Naive B cell (primary cell): ENCODE measurements around the gene FAM171A2. TPM values are rescaled to one million over a fixed set of nuclear protein-coding genes. Genes with fewer than 3 reads are reported as not detected.
"Not testable (repeated sequence)": the region's sequence is repeated elsewhere in the genome, so short reads cannot be mapped to it uniquely, and the experiment has no call there.

Source experiments
- ATAC-seq, 2 donors: fragments of 150-1000 bp; cut with Tn5 transposase; 2 replicates each; pipeline ENCODE4 v1.10.0; 2021; ENCODE audit warnings: low read depth in 2 of 2, mild to moderate bottlenecking in 2 of 2, moderate library complexity in 2 of 2
- DNase-seq: peaks from one replicate; pipeline ENCODE4 v3.0.0; 2022
- H3K27ac Mint-ChIP-seq, 6 donors: one replicate each; pipeline ENCODE4 v1.8.0; 2020 to 2022; ENCODE audit warnings: mild to moderate bottlenecking in 6 of 6, mixed read lengths in 6 of 6, moderate library complexity in 5 of 6, inconsistent platforms in 2 of 6
- H3K27me3 Mint-ChIP-seq, 3 donors: one replicate each; pipeline ENCODE4 v1.8.0; 2021 to 2022; ENCODE audit warnings: mixed read lengths in 3 of 3, mild to moderate bottlenecking in 1 of 3
- H3K36me3 Mint-ChIP-seq, 2 donors: one replicate each; pipeline ENCODE4 v1.8.0; 2020 to 2022; ENCODE audit warnings: mixed read lengths in 2 of 2, inconsistent platforms in 1 of 2, mild to moderate bottlenecking in 1 of 2
- H3K4me1 Mint-ChIP-seq, 3 donors: one replicate each; pipeline ENCODE4 v1.8.0; 2020 to 2022; ENCODE audit warnings: mixed read lengths in 3 of 3, inconsistent platforms in 1 of 3, mild to moderate bottlenecking in 1 of 3, moderate library complexity in 1 of 3
- H3K4me3 Mint-ChIP-seq, 8 donors: one replicate each; pipeline ENCODE4 v1.8.0; 2020 to 2022; ENCODE audit warnings: mild to moderate bottlenecking in 8 of 8, mixed read lengths in 8 of 8, moderate library complexity in 8 of 8, inconsistent platforms in 2 of 8
- H3K9me3 Mint-ChIP-seq, 7 donors: one replicate each; pipeline ENCODE4 v1.8.0; 2020 to 2022; ENCODE audit warnings: mixed read lengths in 7 of 7, mild to moderate bottlenecking in 5 of 7, inconsistent platforms in 2 of 7, moderate library complexity in 1 of 7
- polyA plus RNA-seq, 6 donors: library from polyadenylated mRNA; unstranded; fragments of 300-500 nt; fragmentation: Illumina TruSeq; gene quantifications; one replicate each; pipeline ENCODE4 v1.2.3, GENCODE V29; 2021; ENCODE audit warnings: low read depth in 6 of 6

FAM171A2 gene
- polyA plus RNA-seq, 6 donors from 2014 or later = 0.21 to 0.29 TPM; not detected in 4

GRCh38 chr17:44353672-44354331, 9.9 kb downstream of the FAM171A2 start:
- ATAC-seq (peak; percentile 13 to 19), DNase-seq (no peak)
- Mint-ChIP-seq H3K36me3 (no peaks in the 10 kb centered on the region), H3K9me3 (no peaks in the 10 kb centered on the region), H3K4me3 (peak overlapping the region in 7 of 8 donors; percentile 47 to 77 (median 59)), H3K27ac (no peak overlapping the region), H3K27me3 (peaks cover 0 to 13% (median 0%) of the 10 kb centered on the region in 3 donors), H3K4me1 (peaks cover 16 to 27% (median 23%) of the 10 kb centered on the region in 3 donors)

GRCh38 chr17:44352828-44353671, 10.6 kb downstream of the FAM171A2 start:
- no peak overlapping the region for H3K27ac Mint-ChIP-seq
- no peaks in the 10 kb centered on the region for H3K36me3 Mint-ChIP-seq
- H3K4me1 Mint-ChIP-seq = peaks cover 21 to 33% (median 26%) of the 10 kb centered on the region in 3 donors
- DNase-seq (no peak), ATAC-seq (no peak)
- peak overlapping the region; percentile 54 to 90 (median 76) for H3K4me3 Mint-ChIP-seq
- H3K9me3 Mint-ChIP-seq = no peaks in the 10 kb centered on the region
- H3K27me3 Mint-ChIP-seq = peaks cover 0 to 13% (median 0%) of the 10 kb centered on the region in 3 donors

DNA sequence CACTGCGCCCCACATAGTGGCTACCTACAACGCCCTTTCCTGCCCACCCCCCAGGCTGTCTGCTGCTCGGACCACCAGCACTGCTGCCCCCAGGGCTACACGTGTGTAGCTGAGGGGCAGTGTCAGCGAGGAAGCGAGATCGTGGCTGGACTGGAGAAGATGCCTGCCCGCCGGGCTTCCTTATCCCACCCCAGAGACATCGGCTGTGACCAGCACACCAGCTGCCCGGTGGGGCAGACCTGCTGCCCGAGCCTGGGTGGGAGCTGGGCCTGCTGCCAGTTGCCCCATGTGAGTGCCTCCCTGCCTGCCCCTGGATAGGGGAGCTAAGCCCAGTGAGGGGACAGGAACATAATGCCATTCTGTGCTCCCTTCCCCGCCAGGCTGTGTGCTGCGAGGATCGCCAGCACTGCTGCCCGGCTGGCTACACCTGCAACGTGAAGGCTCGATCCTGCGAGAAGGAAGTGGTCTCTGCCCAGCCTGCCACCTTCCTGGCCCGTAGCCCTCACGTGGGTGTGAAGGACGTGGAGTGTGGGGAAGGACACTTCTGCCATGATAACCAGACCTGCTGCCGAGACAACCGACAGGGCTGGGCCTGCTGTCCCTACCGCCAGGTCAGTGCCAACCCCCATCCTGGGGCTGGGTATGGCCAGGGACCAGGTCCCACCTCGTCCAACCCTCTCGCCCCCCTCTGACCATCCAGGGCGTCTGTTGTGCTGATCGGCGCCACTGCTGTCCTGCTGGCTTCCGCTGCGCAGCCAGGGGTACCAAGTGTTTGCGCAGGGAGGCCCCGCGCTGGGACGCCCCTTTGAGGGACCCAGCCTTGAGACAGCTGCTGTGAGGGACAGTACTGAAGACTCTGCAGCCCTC, 11.5 kb downstream of the FAM171A2 start:
- DNase-seq = no peak
- peak overlapping the region in 6 of 8 donors; percentile 15 to 77 (median 66) for H3K4me3 Mint-ChIP-seq

DNA sequence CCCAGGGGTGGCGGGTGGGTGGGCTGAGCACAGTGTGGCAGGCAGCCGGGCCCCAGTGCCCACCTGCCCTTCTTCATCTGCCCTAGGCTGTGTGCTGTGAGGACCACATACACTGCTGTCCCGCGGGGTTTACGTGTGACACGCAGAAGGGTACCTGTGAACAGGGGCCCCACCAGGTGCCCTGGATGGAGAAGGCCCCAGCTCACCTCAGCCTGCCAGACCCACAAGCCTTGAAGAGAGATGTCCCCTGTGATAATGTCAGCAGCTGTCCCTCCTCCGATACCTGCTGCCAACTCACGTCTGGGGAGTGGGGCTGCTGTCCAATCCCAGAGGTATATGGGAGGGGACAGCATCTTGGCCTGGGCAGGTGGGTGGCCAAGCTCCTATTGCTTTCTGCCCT, 12.2 kb downstream of the FAM171A2 start:
- DNase-seq (no peak), ATAC-seq (no peak)
- Mint-ChIP-seq H3K36me3 (no peaks in the 10 kb centered on the region), H3K27me3 (peaks cover 0 to 13% (median 0%) of the 10 kb centered on the region in 3 donors), H3K4me1 (peaks cover 30 to 47% (median 41%) of the 10 kb centered on the region in 3 donors), H3K9me3 (no peaks in the 10 kb centered on the region), H3K4me3 (no peak overlapping the region), H3K27ac (no peak overlapping the region)

More for the DNA sequence above, 11.5 kb downstream of the FAM171A2 start:
- Mint-ChIP-seq H3K27ac (no peak overlapping the region), H3K4me1 (peaks cover 26 to 39% (median 33%) of the 10 kb centered on the region in 3 donors), H3K36me3 (no peaks in the 10 kb centered on the region), H3K27me3 (peaks cover 0 to 13% (median 0%) of the 10 kb centered on the region in 3 donors), H3K9me3 (no peaks in the 10 kb centered on the region)
- no peak for ATAC-seq

DNA sequence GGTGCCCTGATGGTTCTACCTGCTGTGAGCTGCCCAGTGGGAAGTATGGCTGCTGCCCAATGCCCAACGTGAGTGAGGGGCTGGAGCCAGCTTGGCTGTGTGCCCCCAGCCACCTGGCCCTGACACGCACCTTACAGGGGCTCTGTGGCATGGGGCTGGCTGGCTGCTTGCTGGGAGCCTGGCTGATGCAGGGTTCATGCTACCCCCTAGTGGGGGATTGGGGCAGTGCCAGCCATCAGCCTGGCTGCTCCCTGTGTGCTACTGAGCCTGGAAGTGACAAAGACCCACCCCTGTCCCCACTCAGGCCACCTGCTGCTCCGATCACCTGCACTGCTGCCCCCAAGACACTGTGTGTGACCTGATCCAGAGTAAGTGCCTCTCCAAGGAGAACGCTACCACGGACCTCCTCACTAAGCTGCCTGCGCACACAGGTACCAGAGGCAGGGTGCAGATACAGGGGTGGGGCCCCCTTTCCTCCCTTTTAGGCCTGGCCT, 12.9 kb downstream of the FAM171A2 start:
- peaks cover 0 to 13% (median 0%) of the 10 kb centered on the region in 3 donors for H3K27me3 Mint-ChIP-seq
- peak overlapping the region in 5 of 6 donors; percentile 51 to 90 (median 70) for H3K27ac Mint-ChIP-seq
- DNase-seq (peak; percentile 71), ATAC-seq (peak; percentile 28 to 45)
- H3K9me3 Mint-ChIP-seq = no peaks in the 10 kb centered on the region
- peak overlapping the region in 1 of 8 donors; percentile 72 for H3K4me3 Mint-ChIP-seq
- H3K36me3 Mint-ChIP-seq = no peaks in the 10 kb centered on the region
- peaks cover 36 to 53% (median 47%) of the 10 kb centered on the region in 3 donors for H3K4me1 Mint-ChIP-seq

- H3K9me3 Mint-ChIP-seq = no peaks in the 10 kb centered on the region
- peaks cover 46 to 59% (median 57%) of the 10 kb centered on the region in 3 donors for H3K4me1 Mint-ChIP-seq
- no peak overlapping the region for H3K4me3 Mint-ChIP-seq
- no peak for DNase-seq
- ATAC-seq = no peak
- H3K36me3 Mint-ChIP-seq = no peaks in the 10 kb centered on the region
- peak overlapping the region in 2 of 6 donors; percentile 63 to 85 for H3K27ac Mint-ChIP-seq
- H3K27me3 Mint-ChIP-seq = peaks cover 0 to 6% (median 0%) of the 10 kb centered on the region in 3 donors
Observed at GRCh38 chr17:44349553-44350070, 14.0 kb downstream of the FAM171A2 start.

DNA sequence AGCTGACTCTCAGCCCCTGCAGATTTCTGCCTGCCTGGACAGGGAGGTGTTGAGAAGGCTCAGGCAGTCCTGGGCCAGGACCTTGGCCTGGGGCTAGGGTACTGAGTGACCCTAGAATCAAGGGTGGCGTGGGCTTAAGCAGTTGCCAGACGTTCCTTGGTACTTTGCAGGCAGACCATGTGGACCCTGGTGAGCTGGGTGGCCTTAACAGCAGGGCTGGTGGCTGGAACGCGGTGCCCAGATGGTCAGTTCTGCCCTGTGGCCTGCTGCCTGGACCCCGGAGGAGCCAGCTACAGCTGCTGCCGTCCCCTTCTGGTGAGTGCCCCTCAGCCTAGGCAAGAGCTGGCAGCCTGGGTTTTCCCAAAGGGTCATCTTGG, 14.7 kb downstream of the FAM171A2 start:
- peaks cover 0 to 7% (median 2%) of the 10 kb centered on the region in 3 donors for H3K27me3 Mint-ChIP-seq
- ATAC-seq (no peak), DNase-seq (no peak)
- H3K27ac Mint-ChIP-seq = peak overlapping the region in 5 of 6 donors; percentile 92 to 98 (median 95)
- H3K9me3 Mint-ChIP-seq = no peaks in the 10 kb centered on the region
- H3K36me3 Mint-ChIP-seq = no peaks in the 10 kb centered on the region
- H3K4me3 Mint-ChIP-seq = peak overlapping the region in 4 of 8 donors; percentile 44 to 99 (median 80)
- peaks cover 49 to 65% (median 64%) of the 10 kb centered on the region in 3 donors for H3K4me1 Mint-ChIP-seq

- peak overlapping the region; percentile 44 to 99 (median 84) for H3K4me3 Mint-ChIP-seq
Observed at GRCh38 chr17:44348234-44348987, 15.2 kb downstream of the FAM171A2 start.

DNA sequence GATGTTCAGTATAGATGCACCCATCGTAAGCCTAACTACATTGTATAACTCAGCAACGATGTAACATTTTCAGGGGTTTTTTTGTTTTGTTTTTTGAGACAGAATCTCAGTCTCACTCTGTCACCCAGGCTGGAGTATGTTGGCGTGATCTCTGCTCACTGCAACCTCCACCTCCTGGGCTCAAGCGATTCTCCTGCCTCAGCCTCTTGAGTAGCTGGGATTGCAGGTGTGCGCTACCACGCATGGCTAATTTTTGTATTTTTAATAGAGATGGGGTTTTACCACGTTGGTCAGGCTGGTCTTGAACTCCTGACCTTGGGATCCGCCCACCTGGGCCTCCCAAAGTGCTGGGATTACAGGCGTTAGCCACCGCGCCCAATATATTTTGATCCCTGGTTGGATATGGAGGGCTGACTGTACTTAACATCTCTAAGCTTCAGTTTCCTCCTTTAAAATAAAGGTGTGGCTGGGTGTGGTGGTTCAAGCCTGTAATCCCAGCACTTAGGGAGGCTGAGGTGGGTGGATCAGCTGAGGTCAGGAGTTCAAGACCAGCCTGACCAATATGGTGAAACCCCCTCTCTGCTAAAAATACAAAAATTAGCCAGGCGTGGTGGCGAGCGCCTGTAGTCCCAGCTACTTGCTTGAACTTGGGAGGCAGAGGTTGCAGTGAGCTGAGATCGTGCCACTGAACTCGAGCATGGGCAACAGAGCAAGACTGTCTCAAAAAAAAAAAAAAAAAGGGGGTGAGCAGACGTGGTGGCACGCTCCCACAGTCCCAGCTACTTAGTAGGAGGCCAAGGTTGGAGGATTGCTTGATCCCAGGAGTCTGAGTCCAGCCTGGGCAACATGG, 16.2 kb downstream of the FAM171A2 start:
- H3K4me1 Mint-ChIP-seq = peaks cover 47 to 62% (median 60%) of the 10 kb centered on the region in 3 donors
- ATAC-seq = peak in 1 of 2 donors; percentile 5
- not testable (repeated sequence) for H3K9me3 Mint-ChIP-seq, H3K36me3 Mint-ChIP-seq, DNase-seq, H3K27me3 Mint-ChIP-seq
- H3K4me3 Mint-ChIP-seq = peak overlapping the region; percentile 49 to 99 (median 92)
- peak overlapping the region; percentile 74 to 98 (median 93) for H3K27ac Mint-ChIP-seq

More at GRCh38 chr17:44348234-44348987, 15.2 kb downstream of the FAM171A2 start:
- Mint-ChIP-seq H3K27ac (peak overlapping the region; percentile 80 to 98 (median 95)), H3K9me3 (no peaks in the 10 kb centered on the region), H3K4me1 (peaks cover 51 to 67% (median 64%) of the 10 kb centered on the region in 3 donors), H3K36me3 (no peaks in the 10 kb centered on the region), H3K27me3 (peaks cover 0 to 13% (median 7%) of the 10 kb centered on the region in 3 donors)
- ATAC-seq (peak; percentile 67 to 69), DNase-seq (peak; percentile 83)

- H3K27me3 Mint-ChIP-seq = peaks cover 0 to 14% (median 7%) of the 10 kb centered on the region in 3 donors
- H3K4me1 Mint-ChIP-seq = peaks cover 47 to 62% (median 60%) of the 10 kb centered on the region in 3 donors
- H3K4me3 Mint-ChIP-seq = peak overlapping the region; percentile 88 to 99 (median 96)
- H3K27ac Mint-ChIP-seq = peak overlapping the region; percentile 83 to 98 (median 94)
- DNase-seq = no peak
- H3K9me3 Mint-ChIP-seq = no peaks in the 10 kb centered on the region
- no peak for ATAC-seq
- H3K36me3 Mint-ChIP-seq = no peaks in the 10 kb centered on the region
Observed at GRCh38 chr17:44346064-44346844, 17.4 kb downstream of the FAM171A2 start.
